ENCODE results near the gene HINT1. TPM values are rescaled to one million over a fixed set of nuclear protein-coding genes. Genes with fewer than 3 reads are reported as not detected.

Gene HINT1
- total RNA-seq: 155 TPM
- long read RNA-seq, transcript HINT1-201 (3 exons, 1,081 nt): major isoform, 150 of 155 reads
- long read RNA-seq, partial matches to known transcripts: 0 of 155 reads
- long read RNA-seq, other reads (novel, unspliced or antisense): 3 of 155 reads

- Histone ChIP-seq H3K36me3 (peaks cover 26% of the 10 kb centered on the region), H3K4me3 (peak within 1 kb of the TSS; percentile 89), H3K27me3 (ENCODE audit: low read depth) (no peaks in the 10 kb centered on the region), H3K27ac (replicated peaks) (peak within 1 kb of the TSS; percentile 93), H3K4me1 (peaks cover 39% of the 10 kb centered on the region), H3K9me3 (replicated peaks) (no peaks in the 10 kb centered on the region)
- peak; percentile 92 for DNase-seq
- intact Hi-C loops (cut with micrococcal nuclease): loop anchor here (5.0 kb wide), 1 partner anchor 97 kb away; the partner anchor contains the start of gene CDC42SE2
- TF ChIP-seq CTCF (IDR thresholded peaks at IDR 0.05; ENCODE audit: borderline replicate concordance): no peak
Observed at GRCh38 chr5:131165119-131165727, at the start of gene HINT1. Gene HINT1, minus strand, starts transcription at chr5:131165256. Its CDS starts 51 bp downstream, at chr5:131165205.

GRCh38 chr5:131214609-131215227 is 49.7 kb upstream of the HINT1 start:
- Histone ChIP-seq H3K36me3 (no peaks in the 10 kb centered on the region), H3K4me3 (no peak overlapping the region), H3K9me3 (replicated peaks) (no peaks in the 10 kb centered on the region), H3K27ac (replicated peaks) (no peak overlapping the region), H3K4me1 (no peaks in the 10 kb centered on the region), H3K27me3 (ENCODE audit: low read depth) (no peaks in the 10 kb centered on the region)
- no peak for DNase-seq
- TF ChIP-seq CTCF (IDR thresholded peaks at IDR 0.05; ENCODE audit: borderline replicate concordance): no peak
- intact Hi-C loops (cut with micrococcal nuclease): no loop called here

- intact Hi-C loops (cut with micrococcal nuclease): no loop called here
- H3K27ac ChIP-seq (replicated peaks): no peak overlapping the region
- H3K4me1 ChIP-seq: no peaks in the 10 kb centered on the region
Observed at GRCh38 chr5:131212471-131213021, 47.5 kb upstream of the HINT1 start.

GRCh38 chr5:131211669-131212068 is 46.6 kb upstream of the HINT1 start:
- Histone ChIP-seq H3K27me3 (ENCODE audit: low read depth) (no peaks in the 10 kb centered on the region), H3K9me3 (replicated peaks) (no peaks in the 10 kb centered on the region), H3K36me3 (no peaks in the 10 kb centered on the region), H3K27ac (replicated peaks) (no peak overlapping the region), H3K4me3 (no peak overlapping the region), H3K4me1 (no peaks in the 10 kb centered on the region)
- no peak for TF ChIP-seq CTCF (IDR thresholded peaks at IDR 0.05; ENCODE audit: borderline replicate concordance)
- DNase-seq: no peak
- intact Hi-C loops (cut with micrococcal nuclease): no loop called here

More at GRCh38 chr5:131212471-131213021, 47.5 kb upstream of the HINT1 start:
- no peak for DNase-seq
- H3K9me3 ChIP-seq (replicated peaks): no peaks in the 10 kb centered on the region
- H3K27me3 ChIP-seq (ENCODE audit: low read depth): no peaks in the 10 kb centered on the region
- no peaks in the 10 kb centered on the region for H3K36me3 ChIP-seq
- no peak overlapping the region for H3K4me3 ChIP-seq
- TF ChIP-seq CTCF (IDR thresholded peaks at IDR 0.05; ENCODE audit: borderline replicate concordance): no peak

- DNase-seq: no peak
- Histone ChIP-seq H3K4me3 (no peak overlapping the region), H3K9me3 (replicated peaks) (no peaks in the 10 kb centered on the region), H3K27me3 (ENCODE audit: low read depth) (no peaks in the 10 kb centered on the region), H3K4me1 (no peaks in the 10 kb centered on the region), H3K36me3 (no peaks in the 10 kb centered on the region), H3K27ac (replicated peaks) (no peak overlapping the region)
- TF ChIP-seq CTCF (IDR thresholded peaks at IDR 0.05; ENCODE audit: borderline replicate concordance): no peak
- intact Hi-C loops (cut with micrococcal nuclease): no loop called here
Observed at GRCh38 chr5:131210151-131210510, 45.1 kb upstream of the HINT1 start.
